ENCODE measurements around the gene PAWR. TPM values are rescaled to one million over a fixed set of nuclear protein-coding genes. Genes with fewer than 3 reads are reported as not detected.
"Not testable (repeated sequence)": the region's sequence is repeated elsewhere in the genome, so short reads cannot be mapped to it uniquely, and the experiment has no call there.

The PAWR gene
- total RNA-seq, 1 donor from 2014 or later = 10.5 TPM

DNA sequence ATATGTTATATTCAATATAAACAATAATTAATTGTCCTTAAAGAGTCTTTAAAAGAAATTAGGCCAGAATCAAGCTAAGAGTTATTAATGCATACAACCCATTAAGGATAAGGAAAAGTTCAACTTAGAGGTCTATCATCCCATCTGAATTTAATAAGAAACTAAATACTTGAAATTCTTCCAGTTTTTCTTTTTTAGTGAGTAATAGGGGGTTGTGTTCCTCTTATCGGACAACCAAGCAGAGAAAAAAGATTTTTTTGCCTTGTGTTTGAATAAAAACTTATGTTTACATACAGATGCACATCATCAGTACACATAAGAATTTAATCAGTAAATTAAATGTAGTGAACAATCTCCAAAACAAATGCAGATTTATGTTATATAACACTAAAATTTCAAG lies 32.5 kb downstream of the PAWR start:
- TF ChIP-seq, protein P1, sequence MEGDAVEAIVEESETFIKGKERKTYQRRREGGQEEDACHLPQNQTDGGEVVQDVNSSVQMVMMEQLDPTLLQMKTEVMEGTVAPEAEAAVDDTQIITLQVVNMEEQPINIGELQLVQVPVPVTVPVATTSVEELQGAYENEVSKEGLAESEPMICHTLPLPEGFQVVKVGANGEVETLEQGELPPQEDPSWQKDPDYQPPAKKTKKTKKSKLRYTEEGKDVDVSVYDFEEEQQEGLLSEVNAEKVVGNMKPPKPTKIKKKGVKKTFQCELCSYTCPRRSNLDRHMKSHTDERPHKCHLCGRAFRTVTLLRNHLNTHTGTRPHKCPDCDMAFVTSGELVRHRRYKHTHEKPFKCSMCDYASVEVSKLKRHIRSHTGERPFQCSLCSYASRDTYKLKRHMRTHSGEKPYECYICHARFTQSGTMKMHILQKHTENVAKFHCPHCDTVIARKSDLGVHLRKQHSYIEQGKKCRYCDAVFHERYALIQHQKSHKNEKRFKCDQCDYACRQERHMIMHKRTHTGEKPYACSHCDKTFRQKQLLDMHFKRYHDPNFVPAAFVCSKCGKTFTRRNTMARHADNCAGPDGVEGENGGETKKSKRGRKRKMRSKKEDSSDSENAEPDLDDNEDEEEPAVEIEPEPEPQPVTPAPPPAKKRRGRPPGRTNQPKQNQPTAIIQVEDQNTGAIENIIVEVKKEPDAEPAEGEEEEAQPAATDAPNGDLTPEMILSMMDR (IDR thresholded peaks at IDR 0.05; ENCODE audit: borderline replicate concordance) = no peak
- no peak overlapping the region for H3K27ac ChIP-seq (replicated peaks)
- no peak for DNase-seq
- H3K36me3 ChIP-seq = no peaks in the 10 kb centered on the region
- H3K4me3 ChIP-seq = no peak overlapping the region
- intact Hi-C loops (cut with micrococcal nuclease) = no loop called here
- H3K9me3 ChIP-seq (replicated peaks) = no peaks in the 10 kb centered on the region
- peaks cover 7% of the 10 kb centered on the region for H3K4me1 ChIP-seq
- no peaks in the 10 kb centered on the region for H3K27me3 ChIP-seq (ENCODE audit: low read depth)

DNA sequence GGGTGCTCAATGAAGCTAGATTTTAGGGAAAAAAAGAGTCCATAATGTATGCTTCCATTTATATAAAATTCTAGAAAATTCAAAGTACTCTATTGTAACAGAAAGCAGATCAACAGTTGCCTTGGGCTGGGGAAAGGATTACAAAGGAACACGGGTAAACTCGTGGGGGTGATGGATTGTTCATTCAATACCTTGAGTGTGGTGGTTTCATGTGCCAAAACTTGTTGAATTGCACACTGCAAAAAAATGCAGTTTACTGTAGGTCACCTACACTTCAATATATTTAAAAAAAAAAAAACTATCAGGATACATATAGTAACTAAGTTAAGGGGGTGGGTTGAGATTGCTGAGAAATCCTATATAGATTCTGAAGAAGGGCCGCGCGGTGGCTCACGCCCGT lies 33.6 kb downstream of the PAWR start:
- no peak overlapping the region for H3K27ac ChIP-seq (replicated peaks)
- TF ChIP-seq, protein P1 (IDR thresholded peaks at IDR 0.05; ENCODE audit: borderline replicate concordance) = no peak
- no peaks in the 10 kb centered on the region for H3K36me3 ChIP-seq
- intact Hi-C loops (cut with micrococcal nuclease) = no loop called here
- H3K4me1 ChIP-seq = peaks cover 7% of the 10 kb centered on the region
- H3K9me3 ChIP-seq (replicated peaks) = no peaks in the 10 kb centered on the region
- no peak overlapping the region for H3K4me3 ChIP-seq
- H3K27me3 ChIP-seq (ENCODE audit: low read depth) = no peaks in the 10 kb centered on the region
- no peak for DNase-seq

DNA sequence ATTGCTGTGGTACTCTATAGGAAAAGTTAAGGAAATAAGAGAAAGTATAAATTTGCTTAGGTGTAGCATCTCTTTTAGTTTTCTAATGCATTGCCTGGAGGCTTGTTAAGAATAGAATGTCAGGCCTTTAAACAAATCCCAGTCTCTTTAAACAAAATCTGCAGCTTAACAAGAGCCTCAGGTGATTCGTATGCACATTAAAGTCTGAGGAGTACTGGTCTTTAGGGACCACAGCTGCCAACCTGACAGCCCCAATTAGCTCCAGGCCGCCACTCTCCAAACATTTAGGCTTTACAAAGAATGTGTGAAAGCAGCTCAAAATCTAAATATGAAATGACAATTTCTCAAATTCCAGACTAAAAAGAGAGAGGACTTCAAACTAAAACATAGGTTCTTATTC lies 35.7 kb downstream of the PAWR start:
- no peak for DNase-seq
- Histone ChIP-seq H3K27ac (replicated peaks) (no peak overlapping the region), H3K4me3 (no peak overlapping the region), H3K9me3 (replicated peaks) (no peaks in the 10 kb centered on the region), H3K4me1 (peaks cover 4% of the 10 kb centered on the region), H3K27me3 (ENCODE audit: low read depth) (no peaks in the 10 kb centered on the region), H3K36me3 (no peaks in the 10 kb centered on the region)
- TF ChIP-seq, protein P1 (IDR thresholded peaks at IDR 0.05; ENCODE audit: borderline replicate concordance) = no peak
- intact Hi-C loops (cut with micrococcal nuclease) = no loop called here

DNA sequence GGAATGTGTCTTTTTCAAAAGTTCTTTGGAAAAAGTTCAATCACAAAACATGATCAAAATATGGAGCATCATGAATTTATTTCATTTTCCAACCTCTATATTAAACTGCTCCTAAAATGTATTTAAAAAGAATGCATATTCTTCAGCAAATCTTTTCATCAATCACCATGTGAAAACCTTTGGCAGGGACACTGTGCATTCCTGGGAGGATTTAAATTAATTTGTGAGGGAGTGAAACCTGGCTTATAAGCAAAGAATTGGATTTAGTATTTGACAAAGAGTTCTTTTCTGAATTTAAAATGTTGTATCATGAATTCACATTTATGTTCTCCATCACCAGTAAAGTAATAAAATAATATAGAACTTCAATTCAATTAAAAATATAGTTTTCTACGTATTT lies 38.2 kb downstream of the PAWR start:
- Histone ChIP-seq H3K9me3 (replicated peaks) (no peaks in the 10 kb centered on the region), H3K4me3 (no peak overlapping the region), H3K27me3 (ENCODE audit: low read depth) (no peaks in the 10 kb centered on the region), H3K4me1 (no peaks in the 10 kb centered on the region), H3K36me3 (no peaks in the 10 kb centered on the region), H3K27ac (replicated peaks) (no peak overlapping the region)
- intact Hi-C loops (cut with micrococcal nuclease) = no loop called here
- TF ChIP-seq, protein P1 (IDR thresholded peaks at IDR 0.05; ENCODE audit: borderline replicate concordance) = no peak
- DNase-seq = no peak

DNA sequence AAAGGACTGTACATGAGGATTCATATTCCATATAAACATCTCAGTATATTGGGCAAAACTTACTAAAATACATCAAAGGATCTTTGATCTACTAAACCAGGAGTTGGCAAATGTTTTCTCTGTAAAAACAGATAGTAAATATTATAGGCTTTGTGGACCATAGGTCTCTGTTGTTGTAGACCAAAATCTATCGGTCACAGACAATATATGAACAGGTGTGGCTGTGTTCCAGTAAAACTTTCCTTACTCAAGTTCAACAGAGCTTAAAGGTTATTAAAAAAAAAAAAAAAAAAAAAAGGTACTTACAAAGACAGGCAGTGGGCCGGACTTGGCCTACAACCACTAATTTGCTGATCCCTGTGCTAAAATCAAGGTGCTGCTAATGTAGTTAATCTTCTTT lies 40.3 kb downstream of the PAWR start:
- TF ChIP-seq, protein P1 (IDR thresholded peaks at IDR 0.05; ENCODE audit: borderline replicate concordance) = no peak
- no peaks in the 10 kb centered on the region for H3K9me3 ChIP-seq (replicated peaks)
- DNase-seq = no peak

DNA sequence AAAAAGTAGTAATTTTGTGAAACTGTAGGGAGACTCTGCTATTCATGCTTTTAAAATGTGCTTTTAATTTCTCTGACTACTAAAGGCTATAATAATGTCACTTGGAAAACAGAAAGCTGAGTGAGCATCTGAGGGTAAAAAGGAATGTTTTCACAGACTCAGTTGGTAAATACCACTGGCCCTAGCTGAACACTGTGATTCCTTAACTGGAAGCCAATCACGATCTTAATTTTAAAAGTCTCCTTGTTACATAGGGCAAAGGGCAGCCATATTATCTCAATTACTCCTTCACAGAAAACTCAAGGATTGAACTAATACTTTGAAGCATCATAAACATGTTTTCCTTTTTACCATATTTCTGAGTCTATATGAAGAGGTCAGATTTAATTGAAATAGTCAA lies 41.9 kb downstream of the PAWR start:
- Histone ChIP-seq H3K4me1 (peaks cover 12% of the 10 kb centered on the region), H3K27me3 (ENCODE audit: low read depth) (no peaks in the 10 kb centered on the region), H3K36me3 (no peaks in the 10 kb centered on the region), H3K4me3 (no peak overlapping the region), H3K27ac (replicated peaks) (no peak overlapping the region), H3K9me3 (replicated peaks) (no peaks in the 10 kb centered on the region)
- TF ChIP-seq, protein P1 (IDR thresholded peaks at IDR 0.05; ENCODE audit: borderline replicate concordance) = no peak
- DNase-seq = no peak
- intact Hi-C loops (cut with micrococcal nuclease) = no loop called here

More for the DNA sequence above, 40.3 kb downstream of the PAWR start:
- peaks cover under 1% of the 10 kb centered on the region for H3K4me1 ChIP-seq
- no peaks in the 10 kb centered on the region for H3K36me3 ChIP-seq
- no peaks in the 10 kb centered on the region for H3K27me3 ChIP-seq (ENCODE audit: low read depth)
- no peak overlapping the region for H3K27ac ChIP-seq (replicated peaks)
- intact Hi-C loops (cut with micrococcal nuclease) = no loop called here
- no peak overlapping the region for H3K4me3 ChIP-seq

DNA sequence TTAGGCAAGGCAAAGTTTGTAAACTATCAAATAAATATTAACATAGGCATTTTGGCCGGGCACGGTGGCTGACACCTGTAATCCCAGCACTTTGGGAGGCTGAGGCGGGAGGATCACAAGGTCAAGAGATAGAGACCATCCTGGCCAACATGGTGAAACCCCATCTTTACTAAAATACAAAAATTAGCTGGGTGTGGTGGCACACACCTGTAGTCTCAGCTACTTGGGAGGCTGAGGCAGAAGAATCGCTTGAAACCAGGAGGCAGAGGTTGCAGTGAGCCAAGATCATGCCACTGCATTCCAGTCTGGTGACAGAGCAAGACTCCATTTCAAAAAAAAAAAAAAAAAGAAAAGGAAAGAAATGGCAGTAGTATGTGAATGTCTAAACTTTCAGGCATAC lies 43.9 kb downstream of the PAWR start:
- DNase-seq; H3K27ac ChIP-seq (replicated peaks); H3K27me3 ChIP-seq (ENCODE audit: low read depth); H3K4me3 ChIP-seq; intact Hi-C loops (cut with micrococcal nuclease); H3K9me3 ChIP-seq (replicated peaks); H3K36me3 ChIP-seq: not testable (repeated sequence)
- H3K4me1 ChIP-seq = peaks cover 15% of the 10 kb centered on the region

Measured in left ventricle myocardium inferior (tissue), 1 donor.